Thoracic aorta (tissue), 2 donors: ENCODE results near the gene ACOX3. TPM values are rescaled to one million over a fixed set of nuclear protein-coding genes. Genes with fewer than 3 reads are reported as not detected.
A peak's percentile ranks its signal among the peaks of the same experiment; 100 is the strongest.
"Not testable (repeated sequence)": the region's sequence is repeated elsewhere in the genome, so short reads cannot be mapped to it uniquely, and the experiment has no call there.

Source experiments
- ATAC-seq: fragments of 150-250 bp; one replicate; pipeline ENCODE4 v1.8.0; 2017; ENCODE audit warnings: low read depth; ENCODE audit not compliant: insufficient number of reproducible peaks, low FRiP score
- DNase-seq: peaks from one replicate; pipeline ENCODE4 v3.0.0-alpha.2; 2020; ENCODE audit warnings: low spot score
- H3K27ac ChIP-seq, 2 donors: fragments of 200-600 bp; sonication (generic); 1 replicate in 1 of 2; 2 replicates in 1 of 2; pipeline ENCODE4 v1.5.1; 2016; ENCODE audit warnings: mild to moderate bottlenecking in 2 of 2, moderate library complexity in 2 of 2
- H3K27me3 ChIP-seq: fragments of 200-600 bp; sonication (generic); replicated peaks from 2 replicates; pipeline ENCODE4 v1.6.0; 2016; ENCODE audit warnings: mild to moderate bottlenecking; ENCODE audit not compliant: insufficient read depth
- H3K36me3 ChIP-seq: fragments of 200-600 bp; sonication (generic); one replicate; pipeline ENCODE4 v1.5.1; 2016
- H3K4me1 ChIP-seq, 2 donors: fragments of 200-600 bp; sonication (generic); 1 replicate in 1 of 2; 2 replicates in 1 of 2; pipeline versions ENCODE4 v1.5.1 to v1.6.0; 2016; ENCODE audit warnings: low read depth in 2 of 2, mild to moderate bottlenecking in 1 of 2; ENCODE audit not compliant: control insufficient read depth in 1 of 2
- H3K4me3 ChIP-seq: fragments of 200-600 bp; sonication (generic); 2 replicates; pipeline ENCODE4 v1.5.1; 2016; ENCODE audit warnings: mild to moderate bottlenecking
- H3K9me3 ChIP-seq: fragments of 200-600 bp; sonication (generic); 2 replicates; pipeline ENCODE4 v1.5.1; 2016
- total RNA-seq, 2 donors: library from RNA; depleted of rRNA; stranded (reverse); fragments of >200 nt; gene quantifications; one replicate each; pipeline versions ENCODE4 v1.1.0 to v1.2.3, GENCODE V29; 2016
- TF ChIP-seq, protein P1 (sequence below): fragments of 200-600 bp; sonication (generic); IDR thresholded peaks from one replicate; pipeline ENCODE4 v1.5.1; 2019; ENCODE audit warnings: antibody characterized with exemption

The ACOX3 gene
- total RNA-seq, 2 donors from 2014 or later, result 47.8 to 72.7 TPM

DNA sequence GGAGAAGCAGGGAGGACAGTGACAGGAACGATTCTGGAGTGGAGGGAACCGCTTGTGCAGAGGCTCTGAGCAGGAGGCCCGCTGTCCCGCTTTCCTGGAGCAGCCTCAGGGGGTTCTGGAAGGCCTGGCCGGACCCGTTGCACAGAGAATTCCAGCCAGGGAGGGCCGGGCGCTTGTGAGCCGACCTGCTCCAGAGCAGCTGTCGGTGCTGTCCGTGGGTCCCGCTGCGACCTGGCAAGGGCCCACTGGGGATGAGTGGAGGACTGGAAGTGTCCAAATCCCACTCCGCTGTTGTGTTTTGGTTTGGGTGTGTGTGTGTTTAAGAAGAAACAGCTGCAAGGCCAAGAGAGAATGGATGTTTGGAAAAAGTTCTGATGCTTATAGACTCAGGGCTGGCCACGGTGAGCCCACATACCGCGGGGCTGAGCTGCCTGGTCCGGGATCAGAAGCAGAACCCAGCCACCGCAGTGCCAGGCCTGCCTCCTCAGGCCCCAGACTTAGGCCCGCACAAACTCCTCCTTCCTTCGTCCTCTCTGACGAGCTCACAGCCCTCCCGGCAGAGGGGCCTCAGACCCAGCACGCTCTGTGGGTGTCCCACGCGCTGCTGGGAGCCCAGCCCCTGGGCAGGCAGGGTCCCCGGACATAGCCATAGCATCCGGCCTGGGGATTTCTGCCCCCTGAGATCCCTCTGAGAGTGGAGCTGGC is 97.1 kb downstream of the ACOX3 start:
- Histone ChIP-seq H3K27me3 (no peaks in the 10 kb centered on the region), H3K9me3 (no peaks in the 10 kb centered on the region), H3K4me1 (peaks cover 5 to 53% of the 10 kb centered on the region in 2 donors), H3K27ac (no peak overlapping the region), H3K36me3 (no peaks in the 10 kb centered on the region), H3K4me3 (no peak overlapping the region)
- ATAC-seq, result no peak
- TF ChIP-seq, protein P1, sequence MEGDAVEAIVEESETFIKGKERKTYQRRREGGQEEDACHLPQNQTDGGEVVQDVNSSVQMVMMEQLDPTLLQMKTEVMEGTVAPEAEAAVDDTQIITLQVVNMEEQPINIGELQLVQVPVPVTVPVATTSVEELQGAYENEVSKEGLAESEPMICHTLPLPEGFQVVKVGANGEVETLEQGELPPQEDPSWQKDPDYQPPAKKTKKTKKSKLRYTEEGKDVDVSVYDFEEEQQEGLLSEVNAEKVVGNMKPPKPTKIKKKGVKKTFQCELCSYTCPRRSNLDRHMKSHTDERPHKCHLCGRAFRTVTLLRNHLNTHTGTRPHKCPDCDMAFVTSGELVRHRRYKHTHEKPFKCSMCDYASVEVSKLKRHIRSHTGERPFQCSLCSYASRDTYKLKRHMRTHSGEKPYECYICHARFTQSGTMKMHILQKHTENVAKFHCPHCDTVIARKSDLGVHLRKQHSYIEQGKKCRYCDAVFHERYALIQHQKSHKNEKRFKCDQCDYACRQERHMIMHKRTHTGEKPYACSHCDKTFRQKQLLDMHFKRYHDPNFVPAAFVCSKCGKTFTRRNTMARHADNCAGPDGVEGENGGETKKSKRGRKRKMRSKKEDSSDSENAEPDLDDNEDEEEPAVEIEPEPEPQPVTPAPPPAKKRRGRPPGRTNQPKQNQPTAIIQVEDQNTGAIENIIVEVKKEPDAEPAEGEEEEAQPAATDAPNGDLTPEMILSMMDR, result no peak
- DNase-seq, result no peak

- H3K4me1 ChIP-seq, result peaks cover 6 to 56% of the 10 kb centered on the region in 2 donors
These were observed 97.8 kb downstream of the ACOX3 start for GRCh38 chr4:8342651-8343261.

GRCh38 chr4:8341691-8342090 is 98.8 kb downstream of the ACOX3 start:
- Histone ChIP-seq H3K27ac (peak overlapping the region in 1 of 2 donors; percentile 54), H3K4me3 (no peak overlapping the region), H3K4me1 (peaks cover 3 to 50% of the 10 kb centered on the region in 2 donors), H3K9me3 (no peaks in the 10 kb centered on the region), H3K27me3 (no peaks in the 10 kb centered on the region), H3K36me3 (no peaks in the 10 kb centered on the region)
- TF ChIP-seq, protein P1, result no peak
- no peak for DNase-seq
- ATAC-seq, result no peak

More at GRCh38 chr4:8342651-8343261, 97.8 kb downstream of the ACOX3 start:
- DNase-seq (no peak), ATAC-seq (no peak)
- no peaks in the 10 kb centered on the region for H3K27me3 ChIP-seq
- H3K9me3 ChIP-seq, result no peaks in the 10 kb centered on the region
- TF ChIP-seq, protein P1, result no peak
- no peak overlapping the region for H3K4me3 ChIP-seq
- no peaks in the 10 kb centered on the region for H3K36me3 ChIP-seq
- no peak overlapping the region for H3K27ac ChIP-seq

DNA sequence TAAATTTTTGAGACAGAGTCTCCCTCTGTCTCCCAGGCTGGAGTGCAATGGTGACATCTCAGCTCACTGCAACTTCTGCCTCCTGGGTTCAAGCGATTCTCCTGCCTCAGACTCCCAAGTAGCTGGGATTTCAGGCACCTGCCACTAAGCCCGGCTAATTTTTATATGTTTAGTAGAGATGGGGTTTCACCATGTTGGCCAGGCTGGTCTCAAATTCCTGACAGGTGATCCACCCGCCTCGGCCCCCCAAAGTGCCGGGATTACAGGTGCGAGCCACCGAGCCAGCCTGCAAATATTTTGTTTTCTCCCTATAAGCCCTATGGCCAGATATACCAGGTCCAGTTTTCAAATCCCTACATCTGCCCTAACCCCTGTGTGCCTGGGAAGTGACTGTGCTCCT is 99.2 kb downstream of the ACOX3 start:
- not testable (repeated sequence) for ATAC-seq, DNase-seq, H3K36me3 ChIP-seq, H3K4me3 ChIP-seq, H3K27me3 ChIP-seq, H3K9me3 ChIP-seq
- peak overlapping the region in 1 of 2 donors; percentile 54 for H3K27ac ChIP-seq
- peaks cover 2 to 45% of the 10 kb centered on the region in 2 donors for H3K4me1 ChIP-seq

DNA sequence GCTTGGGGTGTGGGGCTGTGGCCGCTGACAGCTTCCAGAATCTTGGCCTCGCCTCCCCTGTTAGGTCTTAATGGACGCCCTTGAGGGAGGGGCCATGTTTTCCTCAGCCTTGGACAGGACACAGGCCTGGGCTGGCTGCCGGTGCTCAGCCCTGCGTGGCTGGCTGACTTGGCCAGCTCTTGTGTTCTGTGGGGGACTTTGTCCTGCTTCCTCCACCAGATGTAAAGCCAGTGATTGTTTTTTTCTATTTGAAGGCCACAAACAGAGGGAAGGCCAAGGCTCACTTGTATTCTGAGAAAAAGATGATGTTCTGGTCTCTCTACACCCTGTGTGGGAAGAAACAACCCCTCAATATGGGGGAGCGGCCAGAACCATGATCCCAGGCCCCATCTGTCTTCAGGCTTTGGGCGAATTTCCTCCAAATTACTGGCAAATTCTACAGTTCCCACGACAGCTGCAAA is 99.7 kb downstream of the ACOX3 start:
- H3K9me3 ChIP-seq, result no peaks in the 10 kb centered on the region
- no peaks in the 10 kb centered on the region for H3K36me3 ChIP-seq
- H3K4me1 ChIP-seq, result peaks cover 2 to 41% of the 10 kb centered on the region in 2 donors
- peak overlapping the region; percentile 40 to 54 for H3K27ac ChIP-seq
- H3K27me3 ChIP-seq, result no peaks in the 10 kb centered on the region
- ATAC-seq (peak; percentile 54), DNase-seq (no peak)
- TF ChIP-seq, protein P1, result no peak
- H3K4me3 ChIP-seq, result no peak overlapping the region
